GM23248 (cell line): Measurements from ENCODE around the gene HINT1. TPM values are rescaled to one million over a fixed set of nuclear protein-coding genes. Genes with fewer than 3 reads are reported as not detected.
"Not testable (repeated sequence)": the region's sequence is repeated elsewhere in the genome, so short reads cannot be mapped to it uniquely, and the experiment has no call there.

Experiments used
- DNase-seq: peaks from one replicate; pipeline ENCODE4 v3.0.0-alpha.2; 2015
- H2AFZ ChIP-seq: fragments of 200-600 bp; sonication (generic); 2 replicates; pipeline ENCODE4 v1.6.1; 2016; ENCODE audit warnings: antibody characterized with exemption
- H3F3A ChIP-seq: fragments of 200-600 bp; sonication (generic); 2 replicates; pipeline ENCODE4 v1.6.1; 2016; ENCODE audit warnings: mild to moderate bottlenecking, antibody characterized with exemption, mixed run types; ENCODE audit not compliant: insufficient read depth
- H3K27ac ChIP-seq: fragments of 200-600 bp; sonication (generic); 2 replicates; pipeline ENCODE4 v1.5.1; 2016; ENCODE audit warnings: mild to moderate bottlenecking
- H3K27me3 ChIP-seq: fragments of 200-600 bp; sonication (generic); replicated peaks from 2 replicates; pipeline ENCODE4 v1.6.1; 2016; ENCODE audit warnings: mild to moderate bottlenecking; ENCODE audit not compliant: insufficient read depth
- H3K36me3 ChIP-seq: fragments of 200-600 bp; sonication (generic); 2 replicates; pipeline ENCODE4 v1.6.1; 2016; ENCODE audit warnings: low read depth, mild to moderate bottlenecking
- H3K4me1 ChIP-seq: fragments of 200-600 bp; sonication (generic); 2 replicates; pipeline ENCODE4 v1.6.1; 2016; ENCODE audit warnings: mild to moderate bottlenecking; ENCODE audit not compliant: insufficient read depth
- H3K4me2 ChIP-seq: fragments of 200-600 bp; sonication (generic); one replicate; pipeline ENCODE4 v1.6.1; 2016; ENCODE audit warnings: mild to moderate bottlenecking; ENCODE audit not compliant: unreplicated experiment
- H3K4me3 ChIP-seq: fragments of 200-600 bp; sonication (generic); 2 replicates; pipeline ENCODE4 v1.5.1; 2016; ENCODE audit warnings: mild to moderate bottlenecking
- H3K79me2 ChIP-seq: fragments of 200-600 bp; sonication (generic); 2 replicates; pipeline ENCODE4 v1.6.1; 2016; ENCODE audit warnings: mild to moderate bottlenecking; ENCODE audit not compliant: insufficient read depth
- H3K9ac ChIP-seq: fragments of 200-600 bp; sonication (generic); 2 replicates; pipeline ENCODE4 v1.6.1; 2016; ENCODE audit warnings: mild to moderate bottlenecking
- H3K9me2 ChIP-seq: fragments of 200-600 bp; sonication (generic); 2 replicates; pipeline ENCODE4 v1.6.1; 2016; ENCODE audit warnings: mixed run types, mild to moderate bottlenecking, moderate library complexity; ENCODE audit not compliant: insufficient read depth
- H3K9me3 ChIP-seq: fragments of 200-600 bp; sonication (generic); one replicate; pipeline ENCODE4 v1.6.1; 2017; ENCODE audit warnings: low read depth
- H4K20me1 ChIP-seq: fragments of 200-600 bp; sonication (generic); 2 replicates; pipeline ENCODE4 v1.6.0; 2016; ENCODE audit not compliant: insufficient read depth
- EZH2 ChIP-seq: fragments of 200-600 bp; sonication (generic); IDR thresholded peaks from 2 replicates; pipeline ENCODE4 v1.6.1; 2018; ENCODE audit warnings: antibody characterized with exemption, mild to moderate bottlenecking; ENCODE audit not compliant: insufficient read depth, poor library complexity, severe bottlenecking
- EZH2phosphoT487 ChIP-seq: fragments of 200-600 bp; sonication (generic); IDR thresholded peaks from 2 replicates; pipeline ENCODE4 v1.6.1; 2018; ENCODE audit warnings: antibody characterized with exemption, moderate library complexity, mild to moderate bottlenecking, low read depth; ENCODE audit not compliant: insufficient read depth
- WGBS, 2 experiments: methylation state at CpG; one replicate each; pipeline ENCODE4 v1.1.6; 2015 to 2017; ENCODE audit warnings: low lambda C conversion rate in 2 of 2, low coverage in 1 of 2; ENCODE audit errors: missing lambda C conversion rate in 2 of 2; 5-methylcytosine and 5-hydroxymethylcytosine counted together
- in situ Hi-C: fragments of 300-500 bp; cut with MboI; formaldehyde crosslinking; loops from 2 replicates; pipeline ENCODE4 v1.15.0; 2020
- polyA plus RNA-seq: library from polyadenylated mRNA; unstranded; fragments of >200 nt; fragmentation: Nextera tagmentation; extraction: Ambion mirVana; gene quantifications from 2 replicates; pipeline ENCODE4 v1.2.1, GENCODE V29; 2016
- total RNA-seq: library from RNA; depleted of rRNA; stranded (reverse); fragments of >200 nt; shearing (Covaris generic); gene quantifications from 2 replicates; pipeline ENCODE4 v1.2.3, GENCODE V29; 2014

HINT1 gene
- total and polyA plus RNA-seq, 2 experiments from 2014 or later: 184 to 458 TPM

DNA sequence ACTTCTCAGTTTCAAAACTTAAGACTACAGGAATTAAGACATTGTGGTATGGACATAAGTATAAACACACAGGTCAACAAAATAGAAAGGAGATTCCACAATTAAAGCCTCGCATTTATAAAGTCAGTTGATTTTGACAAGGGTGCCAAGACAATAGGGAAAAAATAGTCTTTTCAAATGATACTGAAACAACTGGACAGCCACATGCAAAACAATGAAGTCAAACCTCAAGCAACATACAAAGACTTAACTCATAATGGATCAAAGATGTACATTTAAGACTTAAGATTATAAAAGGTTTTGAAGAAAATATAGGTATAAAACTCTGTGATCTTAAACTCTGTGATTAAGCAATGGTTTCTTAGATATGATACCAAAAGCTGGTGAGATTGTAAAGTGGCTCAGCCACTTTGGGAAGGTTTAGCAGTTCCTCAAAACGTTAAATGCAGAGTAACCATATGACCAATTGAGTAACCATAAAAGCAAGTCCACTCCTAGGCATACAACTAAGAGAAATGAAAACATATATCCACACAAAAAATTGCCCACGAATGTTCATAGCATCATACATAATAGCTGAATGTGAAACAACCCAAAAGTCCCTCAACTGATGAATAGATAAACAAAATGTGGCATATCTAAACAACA is 22.0 kb downstream of the HINT1 start:
- H2AFZ ChIP-seq: no peak overlapping the region
- no peaks in the 10 kb centered on the region for H4K20me1 ChIP-seq
- no peak for DNase-seq
- H3K9ac ChIP-seq: no peak overlapping the region
- no peaks in the 10 kb centered on the region for H3K9me3 ChIP-seq
- TF ChIP-seq EZH2: no peak
- H3K4me1 ChIP-seq: no peaks in the 10 kb centered on the region
- no peaks in the 10 kb centered on the region for H3F3A ChIP-seq
- no peak overlapping the region for H3K27ac ChIP-seq
- H3K4me2 ChIP-seq: no peak overlapping the region
- in situ Hi-C loops: no loop called here
- WGBS, 2 experiments: 14 to 19% methylated on average over 3 of the region's 3 CpGs
- no peaks in the 10 kb centered on the region for H3K27me3 ChIP-seq
- H3K4me3 ChIP-seq: no peak overlapping the region
- H3K36me3 ChIP-seq: no peaks in the 10 kb centered on the region
- peaks cover 3% of the 10 kb centered on the region; the same call in 1 of the 2 replicates for H3K9me2 ChIP-seq
- H3K79me2 ChIP-seq: no peaks in the 10 kb centered on the region

DNA sequence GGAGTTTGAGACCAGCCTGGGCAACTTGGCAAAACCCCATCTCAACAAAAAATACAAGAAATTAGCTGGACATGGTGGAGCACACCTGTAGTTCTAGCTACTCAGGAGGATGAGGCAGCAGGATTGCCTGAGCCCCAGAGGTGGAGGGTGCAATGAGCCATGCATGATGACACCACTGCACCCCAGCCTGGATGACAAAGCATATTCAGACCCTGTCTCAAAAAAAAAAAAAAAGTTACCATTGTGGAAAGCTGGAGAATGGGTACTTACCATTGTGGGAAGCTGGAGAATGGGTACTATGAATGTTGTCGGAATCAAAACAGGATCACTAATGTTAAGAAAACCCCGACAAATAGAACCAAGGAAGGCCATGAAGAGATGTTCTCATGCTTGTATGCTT is 25.7 kb downstream of the HINT1 start:
- no peak overlapping the region for H3K9ac ChIP-seq
- in situ Hi-C loops: no loop called here
- H3K4me2 ChIP-seq: no peak overlapping the region
- H3K4me1 ChIP-seq: no peaks in the 10 kb centered on the region
- H3K27me3 ChIP-seq: no peaks in the 10 kb centered on the region
- no peak for DNase-seq
- TF ChIP-seq EZH2: no peak
- no peak for TF ChIP-seq EZH2phosphoT487
- no peak overlapping the region for H3K27ac ChIP-seq
- no peaks in the 10 kb centered on the region for H3K36me3 ChIP-seq
- no peaks in the 10 kb centered on the region for H3K9me3 ChIP-seq
- H3K79me2 ChIP-seq: no peaks in the 10 kb centered on the region
- no peaks in the 10 kb centered on the region for H4K20me1 ChIP-seq
- no peak overlapping the region for H3K4me3 ChIP-seq
- no peaks in the 10 kb centered on the region for H3F3A ChIP-seq
- no peak overlapping the region for H2AFZ ChIP-seq
- 65 to 66% methylated on average over 2 of the region's 2 CpGs for WGBS, 2 experiments
- H3K9me2 ChIP-seq: peaks cover 3% of the 10 kb centered on the region; the same call in 1 of the 2 replicates

DNA sequence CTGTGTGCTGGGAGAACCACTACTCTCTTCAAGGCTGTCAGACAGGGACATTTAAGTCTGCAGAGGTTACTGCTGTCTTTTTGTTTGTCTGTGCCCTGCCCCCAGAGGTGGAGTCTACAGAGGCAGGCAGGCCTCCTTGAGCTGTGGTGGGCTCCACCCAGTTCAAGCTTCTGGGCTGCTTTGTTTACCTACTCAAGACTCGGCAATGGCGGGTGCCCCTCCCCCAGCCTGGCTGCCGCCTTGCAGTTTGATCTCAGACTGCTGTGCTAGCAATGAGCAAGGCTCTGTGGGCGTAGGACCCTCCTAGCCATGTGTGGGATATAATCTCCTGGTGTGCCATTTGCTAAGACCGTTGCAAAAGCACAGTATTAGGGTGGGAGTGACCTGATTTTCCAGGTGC is 26.6 kb downstream of the HINT1 start:
- H3K27ac ChIP-seq, H3K79me2 ChIP-seq, DNase-seq, H3K4me3 ChIP-seq, H4K20me1 ChIP-seq, H3F3A ChIP-seq, H3K9ac ChIP-seq, H3K27me3 ChIP-seq, H3K9me3 ChIP-seq, H2AFZ ChIP-seq, in situ Hi-C loops, H3K36me3 ChIP-seq, H3K9me2 ChIP-seq, H3K4me1 ChIP-seq, H3K4me2 ChIP-seq: not testable (repeated sequence)
- WGBS, 2 experiments: 56 to 76% methylated on average over 4 to 5 of the region's 5 CpGs

DNA sequence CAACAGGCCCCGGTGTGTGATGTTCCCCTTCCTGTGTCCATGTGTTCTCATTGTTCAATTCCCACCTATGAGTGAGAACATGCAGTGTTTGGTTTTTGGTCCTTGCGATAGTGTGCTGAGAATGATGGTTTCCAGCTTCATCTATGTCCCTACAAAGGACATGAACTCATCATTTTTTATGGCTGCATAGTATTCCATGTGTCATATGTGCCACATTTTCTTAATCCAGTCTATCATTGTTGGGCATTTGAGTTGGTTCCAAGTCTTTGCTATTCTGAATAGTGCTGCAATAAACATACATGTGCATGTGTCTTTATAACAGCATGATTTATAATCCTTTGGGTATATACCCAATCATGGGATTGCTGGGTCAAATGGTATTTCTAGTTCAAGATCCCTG is 32.0 kb downstream of the HINT1 start:
- H3K79me2 ChIP-seq, H3K9ac ChIP-seq, H3F3A ChIP-seq, H2AFZ ChIP-seq, H3K27ac ChIP-seq, in situ Hi-C loops, H3K4me1 ChIP-seq, H3K4me3 ChIP-seq, H3K27me3 ChIP-seq, H3K9me3 ChIP-seq, H3K4me2 ChIP-seq, H3K36me3 ChIP-seq, DNase-seq, H3K9me2 ChIP-seq, H4K20me1 ChIP-seq: not testable (repeated sequence)
- 27 to 45% methylated on average over 1 to 2 of the region's 2 CpGs for WGBS, 2 experiments

DNA sequence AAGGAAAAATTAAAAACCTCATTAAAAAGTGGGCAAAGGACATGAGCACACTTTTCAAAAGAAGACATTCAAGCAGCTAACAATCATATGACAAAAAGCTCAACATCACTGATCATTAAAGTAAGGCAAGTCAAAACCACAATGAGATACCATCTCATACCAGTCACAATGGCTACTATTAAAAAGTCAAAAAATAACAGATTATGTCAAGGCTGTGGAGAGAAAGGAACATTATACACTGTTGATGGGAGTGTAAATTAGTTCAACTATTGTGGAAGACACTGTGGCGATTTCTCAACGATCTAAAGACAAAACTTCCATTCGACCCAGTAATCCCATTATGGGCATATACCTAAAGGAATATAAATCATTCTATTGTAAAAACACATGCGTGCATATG is 35.8 kb downstream of the HINT1 start:
- TF ChIP-seq EZH2: no peak
- no peak for TF ChIP-seq EZH2phosphoT487
- Histone ChIP-seq H3K4me2 (no peak overlapping the region), H3F3A (no peaks in the 10 kb centered on the region), H3K27ac (no peak overlapping the region), H3K79me2 (no peaks in the 10 kb centered on the region), H3K4me1 (no peaks in the 10 kb centered on the region), H3K36me3 (no peaks in the 10 kb centered on the region), H3K9me3 (no peaks in the 10 kb centered on the region), H3K27me3 (no peaks in the 10 kb centered on the region), H3K9me2 (no peaks in the 10 kb centered on the region), H3K4me3 (no peak overlapping the region), H3K9ac (no peak overlapping the region), H4K20me1 (no peaks in the 10 kb centered on the region), H2AFZ (no peak overlapping the region)
- DNase-seq: no peak
- in situ Hi-C loops: no loop called here
- 45 to 52% methylated on average over 4 of the region's 4 CpGs for WGBS, 2 experiments

DNA sequence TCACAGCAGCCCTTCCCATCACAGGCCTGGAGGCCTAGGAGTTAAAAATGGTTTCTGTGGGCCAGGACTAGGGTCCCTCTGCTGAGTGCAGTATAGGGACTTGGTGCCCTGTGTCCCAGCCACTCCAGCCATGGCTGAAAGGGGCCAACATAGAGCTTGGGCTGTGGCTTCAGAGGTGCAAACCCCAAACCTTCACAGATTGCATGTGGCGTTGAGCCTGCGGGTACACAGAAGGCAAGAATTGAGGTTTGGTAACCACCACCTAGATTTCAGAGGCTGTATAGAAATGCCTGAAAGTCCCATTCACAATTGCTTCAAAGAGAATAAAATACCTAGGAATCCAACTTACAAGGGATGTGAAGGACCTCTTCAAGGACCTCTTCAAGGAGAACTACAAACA is 37.8 kb downstream of the HINT1 start:
- H3K4me3 ChIP-seq, H3K79me2 ChIP-seq, H3K27ac ChIP-seq, H3K36me3 ChIP-seq, H3K9ac ChIP-seq, H3K4me2 ChIP-seq, H3F3A ChIP-seq, H3K9me2 ChIP-seq, H4K20me1 ChIP-seq, H2AFZ ChIP-seq, in situ Hi-C loops, DNase-seq, H3K27me3 ChIP-seq, H3K9me3 ChIP-seq, H3K4me1 ChIP-seq: not testable (repeated sequence)
- 77% methylated on average over 2 of the region's 2 CpGs for WGBS, 2 experiments
